HEK293 (cell line): ENCODE results near the gene XCL1.

Experiments
- KLF16 ChIP-seq: fragments of 450-650 bp; formaldehyde crosslinking; IDR thresholded peaks from 2 replicates; pipeline ENCODE4 v1.5.1; 2017; ENCODE audit warnings: missing biosample characterization, missing genetic modification characterization
- REST ChIP-seq: fragments of 450-650 bp; formaldehyde crosslinking; IDR thresholded peaks from 2 replicates; pipeline ENCODE4 v1.5.1; 2016; ENCODE audit warnings: missing biosample characterization, missing genetic modification characterization
- SP3 ChIP-seq: fragments of 450-650 bp; formaldehyde crosslinking; IDR thresholded peaks from 2 replicates; pipeline ENCODE4 v1.5.1; 2016; ENCODE audit warnings: missing biosample characterization, missing genetic modification characterization
- ZNF16 ChIP-seq: fragments of 450-650 bp; formaldehyde crosslinking; IDR thresholded peaks from 2 replicates; pipeline ENCODE4 v1.5.1; 2016; ENCODE audit warnings: low read depth, missing biosample characterization, missing genetic modification characterization
- ZNF174 ChIP-seq: fragments of 450-650 bp; formaldehyde crosslinking; IDR thresholded peaks from 2 replicates; pipeline ENCODE4 v1.5.0; 2017; ENCODE audit warnings: missing biosample characterization, mild to moderate bottlenecking, missing genetic modification characterization
- ZNF202 ChIP-seq: fragments of 450-650 bp; formaldehyde crosslinking; IDR thresholded peaks from 2 replicates; pipeline ENCODE4 v1.5.1; 2016; ENCODE audit warnings: missing biosample characterization, missing genetic modification characterization, borderline replicate concordance
- ZNF239 ChIP-seq: fragments of 450-650 bp; formaldehyde crosslinking; IDR thresholded peaks from 2 replicates; pipeline ENCODE4 v1.5.1; 2016; ENCODE audit warnings: missing biosample characterization, missing genetic modification characterization
- ZNF24 ChIP-seq: fragments of 450-650 bp; formaldehyde crosslinking; IDR thresholded peaks from 2 replicates; pipeline ENCODE4 v1.5.1; 2016; ENCODE audit warnings: missing biosample characterization, missing genetic modification characterization
- ZNF26 ChIP-seq: fragments of 450-650 bp; formaldehyde crosslinking; IDR thresholded peaks from 2 replicates; pipeline ENCODE4 v1.5.1; 2016; ENCODE audit warnings: missing biosample characterization, missing genetic modification characterization
- ZNF280D ChIP-seq: fragments of 450-650 bp; formaldehyde crosslinking; IDR thresholded peaks from 2 replicates; pipeline ENCODE4 v1.5.1; 2016; ENCODE audit warnings: missing biosample characterization, missing genetic modification characterization
- ZNF423 ChIP-seq: fragments of 450-650 bp; formaldehyde crosslinking; IDR thresholded peaks from 2 replicates; pipeline ENCODE4 v1.5.1; 2016; ENCODE audit warnings: missing biosample characterization, missing genetic modification characterization
- ZNF48 ChIP-seq: fragments of 450-650 bp; formaldehyde crosslinking; IDR thresholded peaks from 2 replicates; pipeline ENCODE4 v1.5.1; 2016; ENCODE audit warnings: missing biosample characterization, missing genetic modification characterization
- ZNF514 ChIP-seq: fragments of 450-650 bp; formaldehyde crosslinking; IDR thresholded peaks from 2 replicates; pipeline ENCODE4 v1.5.1; 2016; ENCODE audit warnings: missing biosample characterization, missing genetic modification characterization
- ZNF521 ChIP-seq: fragments of 450-650 bp; formaldehyde crosslinking; IDR thresholded peaks from 2 replicates; pipeline ENCODE4 v1.5.1; 2017; ENCODE audit warnings: missing biosample characterization, mild to moderate bottlenecking, missing genetic modification characterization
- ZNF544 ChIP-seq: fragments of 450-650 bp; formaldehyde crosslinking; IDR thresholded peaks from 2 replicates; pipeline ENCODE4 v1.5.0; 2017; ENCODE audit warnings: missing biosample characterization, missing genetic modification characterization
- ZNF555 ChIP-seq: fragments of 450-650 bp; formaldehyde crosslinking; conservative IDR thresholded peaks from 2 replicates; pipeline ENCODE4 v1.5.1; 2017; ENCODE audit warnings: missing biosample characterization, mild to moderate bottlenecking, missing genetic modification characterization, inconsistent platforms
- ZNF704 ChIP-seq: fragments of 450-650 bp; formaldehyde crosslinking; IDR thresholded peaks from 2 replicates; pipeline ENCODE4 v1.5.1; 2016; ENCODE audit warnings: missing biosample characterization, missing genetic modification characterization
- ZNF837 ChIP-seq: fragments of 450-650 bp; formaldehyde crosslinking; IDR thresholded peaks from 2 replicates; pipeline ENCODE4 v1.5.1; 2016; ENCODE audit warnings: missing biosample characterization, missing genetic modification characterization
- ZNF843 ChIP-seq: fragments of 450-650 bp; formaldehyde crosslinking; IDR thresholded peaks from 2 replicates; pipeline ENCODE4 v1.5.1; 2016; ENCODE audit warnings: missing biosample characterization, missing genetic modification characterization
- ZSCAN4 ChIP-seq: fragments of 450-650 bp; formaldehyde crosslinking; IDR thresholded peaks from 2 replicates; pipeline ENCODE4 v1.5.1; 2017; ENCODE audit warnings: missing biosample characterization, missing genetic modification characterization

The XCL1 gene

GRCh38 chr1:168623003-168623828, 46.8 kb downstream of the XCL1 start (continued):
- TF ChIP-seq ZNF280D (tag by site-specific recombination) (0 out of 2 replicates have a peak, but pooled peaks have one; percentile 19), ZNF48 (tag by site-specific recombination) (no peak), ZNF24 (tag by site-specific recombination) (0 out of 2 replicates have a peak, but pooled peaks have one; percentile 63), ZNF521 (tag by site-specific recombination) (no peak), ZNF26 (tag by site-specific recombination) (peak; percentile 30; the same call in 1 of the 2 replicates), ZNF843 (tag by site-specific recombination) (peak; percentile 66; the same call in 1 of the 2 replicates), ZNF704 (tag by site-specific recombination) (no peak), ZNF555 (no peak), ZNF423 (no peak), ZNF239 (tag by site-specific recombination) (0 out of 2 replicates have a peak, but pooled peaks have one; percentile 16), KLF16 (no peak), ZNF174 (tag by site-specific recombination) (no peak), ZNF837 (tag by site-specific recombination) (no peak), ZNF514 (tag by site-specific recombination) (no peak), ZNF202 (tag by site-specific recombination) (no peak), REST (tag by site-specific recombination) (no peak), SP3 (tag by site-specific recombination) (no peak), ZNF544 (tag by site-specific recombination) (no peak), ZNF16 (no peak), ZSCAN4 (no peak)
